IMR-90 (cell line): ENCODE measurements around the gene CYP2E1. TPM values are rescaled to one million over a fixed set of nuclear protein-coding genes. Genes with fewer than 3 reads are reported as not detected.
"Not testable (repeated sequence)": the region's sequence is repeated elsewhere in the genome, so short reads cannot be mapped to it uniquely, and the experiment has no call there.

Source experiments
- ATAC-seq: fragments of 200-7000 bp; cut with Tn5 transposase; 2 replicates; pipeline ENCODE4 v1.9.1; 2020; ENCODE audit warnings: low read depth, mild to moderate bottlenecking, moderate library complexity
- BruUV-seq: library from RNA; stranded (reverse); fragments of 400-500 nt; replicated peaks from 2 replicates; lab custom pipeline; 2021; lab: Mats Ljungman, UMichigan
- CTCF ChIA-PET: fragments of 300-600 bp; formaldehyde crosslinking; extraction: SDS; loops from one replicate; lab custom pipeline; 2021; ENCODE audit warnings: antibody characterized with exemption; lab: Yijun Ruan, JAX
- POLR2A ChIA-PET: fragments of 300-600 bp; sonication (Branson Sonifier 250); formaldehyde crosslinking; loops from one replicate; lab custom pipeline; 2022; ENCODE audit warnings: antibody characterized with exemption; ENCODE audit not compliant: unreplicated experiment; lab: Charles Lee
- DNase-seq: peaks from one replicate; pipeline ENCODE4 v3.0.0; 2013
- H2AFZ ChIP-seq: replicated peaks from 2 replicates; pipeline ENCODE3; 2013; ENCODE audit warnings: low read length, mild to moderate bottlenecking; ENCODE audit not compliant: poor library complexity
- H2AK5ac ChIP-seq: 2 replicates; pipeline ENCODE4 v1.6.1; 2013; ENCODE audit warnings: low read depth, low read length, inconsistent platforms
- H2AK9ac ChIP-seq: replicated peaks from 2 replicates; pipeline ENCODE3; 2013; ENCODE audit warnings: mild to moderate bottlenecking, low read depth, low read length, moderate library complexity; ENCODE audit not compliant: poor library complexity
- H2BK120ac ChIP-seq: 2 replicates; pipeline ENCODE4 v1.6.1; 2013; ENCODE audit warnings: low read depth, low read length, inconsistent platforms
- H2BK15ac ChIP-seq: 3 replicates; pipeline ENCODE4 v1.6.1; 2013; ENCODE audit warnings: low read depth, low read length, inconsistent platforms
- H2BK20ac ChIP-seq: 2 replicates; pipeline ENCODE4 v1.6.1; 2013; ENCODE audit warnings: low read depth, mild to moderate bottlenecking, inconsistent platforms, low read length, moderate library complexity
- H2BK5ac ChIP-seq: 2 replicates; pipeline ENCODE4 v1.6.1; 2013; ENCODE audit warnings: mild to moderate bottlenecking, low read depth, low read length, inconsistent platforms; ENCODE audit not compliant: poor library complexity, severe bottlenecking
- H3K14ac ChIP-seq: replicated peaks from 2 replicates; pipeline ENCODE4 v1.6.1; 2013; ENCODE audit warnings: low read depth, low read length, inconsistent platforms
- H3K18ac ChIP-seq: 2 replicates; pipeline ENCODE4 v1.6.1; 2013; ENCODE audit warnings: low read depth, low read length, control low read depth
- H3K23ac ChIP-seq: 2 replicates; pipeline ENCODE4 v1.6.1; 2013; ENCODE audit warnings: low read depth, low read length, inconsistent platforms
- H3K27ac ChIP-seq: 2 replicates; pipeline ENCODE4 v1.5.1; 2013; ENCODE audit warnings: mild to moderate bottlenecking, control low read depth, low read length; ENCODE audit not compliant: insufficient read depth
- H3K27me3 ChIP-seq: 2 replicates; pipeline ENCODE4 v1.6.1; 2013; ENCODE audit warnings: low read length; ENCODE audit not compliant: control insufficient read depth, insufficient read depth
- H3K36me3 ChIP-seq: 2 replicates; pipeline ENCODE4 v1.6.1; 2013; ENCODE audit warnings: low read length, mixed read lengths; ENCODE audit not compliant: control insufficient read depth, insufficient read depth
- H3K4ac ChIP-seq: 2 replicates; pipeline ENCODE4 v1.6.1; 2013; ENCODE audit warnings: low read depth, low read length, inconsistent platforms
- H3K4me1 ChIP-seq: 2 replicates; pipeline ENCODE4 v1.6.1; 2013; ENCODE audit warnings: low read length, mixed read lengths; ENCODE audit not compliant: control insufficient read depth, insufficient read depth
- H3K4me2 ChIP-seq: 2 replicates; pipeline ENCODE4 v1.6.1; 2013; ENCODE audit warnings: low read depth, mild to moderate bottlenecking, control low read depth, low read length, moderate library complexity
- H3K4me3 ChIP-seq: 2 replicates; pipeline ENCODE4 v1.5.1; 2013; ENCODE audit warnings: low read depth, mild to moderate bottlenecking, control low read depth, low read length, moderate library complexity; ENCODE audit not compliant: insufficient read depth
- H3K56ac ChIP-seq: 2 replicates; pipeline ENCODE4 v1.6.1; 2013; ENCODE audit warnings: low read length, inconsistent platforms; ENCODE audit not compliant: insufficient read depth; ENCODE audit errors: extremely low read depth
- H3K79me1 ChIP-seq, 2 experiments: 2 replicates each; pipeline ENCODE4 v1.6.1; 2013; ENCODE audit warnings: low read length in 2 of 2, inconsistent platforms in 1 of 2, low read depth in 1 of 2
- H3K9ac ChIP-seq: 2 replicates; pipeline ENCODE4 v1.6.1; 2013; ENCODE audit warnings: low read depth, low read length, control low read depth
- H3K9me1 ChIP-seq: 2 replicates; pipeline ENCODE4 v1.6.1; 2013; ENCODE audit warnings: low read length, inconsistent platforms; ENCODE audit not compliant: insufficient read depth
- H3K9me3 ChIP-seq: 2 replicates; pipeline ENCODE4 v1.6.1; 2013; ENCODE audit warnings: low read length; ENCODE audit not compliant: control insufficient read depth, insufficient read depth
- H4K20me1 ChIP-seq: 2 replicates; pipeline ENCODE4 v1.6.1; 2013; ENCODE audit warnings: low read length, inconsistent platforms; ENCODE audit not compliant: insufficient read depth
- H4K5ac ChIP-seq: 2 replicates; pipeline ENCODE4 v1.6.1; 2013; ENCODE audit warnings: mild to moderate bottlenecking, low read depth, low read length, control low read depth
- H4K8ac ChIP-seq, 2 experiments: 2 replicates each; pipeline ENCODE4 v1.6.1; 2013; ENCODE audit warnings: low read depth in 2 of 2, low read length in 2 of 2, control low read depth in 1 of 2, inconsistent platforms in 1 of 2
- H4K91ac ChIP-seq: 2 replicates; pipeline ENCODE4 v1.6.1; 2013; ENCODE audit warnings: low read depth, low read length, inconsistent platforms; ENCODE audit not compliant: insufficient read depth
- CTCF ChIP-seq: conservative IDR thresholded peaks from 2 replicates; pipeline ENCODE4 v1.5.1; 2012; ENCODE audit warnings: mild to moderate bottlenecking, low read depth, low read length, improper control_type of control experiment
- RAD21 ChIP-seq: IDR thresholded peaks from 2 replicates; pipeline ENCODE4 v1.6.1; 2012; ENCODE audit warnings: low read length, improper control_type of control experiment
- SMC3 ChIP-seq: fragments of 150-350 bp; IDR thresholded peaks from 2 replicates; pipeline ENCODE4 v1.6.1; 2016; ENCODE audit warnings: low read depth, mild to moderate bottlenecking, antibody characterized with exemption, low read length, moderate library complexity
- WGBS, 2 experiments: methylation state at CpG; one replicate each; pipeline versions ENCODE4 v1.1.5 to v1.1.7; 2013; ENCODE audit warnings: missing lambda C conversion rate in 2 of 2; ENCODE audit not compliant: insufficient read length in 1 of 2; ENCODE audit errors: extremely low coverage in 2 of 2; 5-methylcytosine and 5-hydroxymethylcytosine counted together
- dilution Hi-C: fragments of 300-500 bp; cut with HindIII; formaldehyde crosslinking; loops from one replicate; pipeline ENCODE4 v1.14.3; 2018; ENCODE audit warnings: low sequenced_read_pairs; ENCODE audit not compliant: unreplicated experiment
- in situ Hi-C: fragments of 300-500 bp; cut with MboI; formaldehyde crosslinking; loops from 3 replicates; pipeline ENCODE4 v1.14.3; 2019; ENCODE audit warnings: low sequenced_read_pairs, inconsistent platforms, mixed read lengths
- intact Hi-C: fragments of 100-400 bp; cut with micrococcal nuclease; formaldehyde crosslinking; loops from 2 replicates; pipeline ENCODE4 v1.10.0; 2022
- polyA plus RNA-seq, 3 experiments: library from polyadenylated mRNA; depleted of rRNA; stranded (reverse); fragments of >200 nt; gene quantifications; 2 replicates each; pipeline ENCODE4 v1.2.3, GENCODE V29; 2012; ENCODE audit warnings: low replicate concordance in 1 of 3
- total RNA-seq: library from RNA; depleted of rRNA; stranded (reverse); fragments of >200 nt; gene quantifications from 2 replicates; pipeline ENCODE4 v1.2.3, GENCODE V29; 2012

CYP2E1 gene
- total and polyA plus RNA-seq, 2 of the 4 experiments (the other 2 are of a cell fraction), result 0.36 to 1.7 TPM

- BruUV-seq, H3K14ac ChIP-seq, H4K5ac ChIP-seq, H3K9ac ChIP-seq, H3K4me1 ChIP-seq, H2AFZ ChIP-seq, H3K36me3 ChIP-seq, H2BK5ac ChIP-seq, H3K18ac ChIP-seq, H3K9me1 ChIP-seq, H3K4me2 ChIP-seq, H4K91ac ChIP-seq, dilution Hi-C loops, H3K9me3 ChIP-seq, H3K56ac ChIP-seq, H3K27ac ChIP-seq, H3K4ac ChIP-seq, H3K79me1 ChIP-seq, H3K23ac ChIP-seq, H2BK120ac ChIP-seq, H2BK15ac ChIP-seq, H4K8ac ChIP-seq, POLR2A ChIA-PET, H4K20me1 ChIP-seq, H3K4me3 ChIP-seq, H2AK5ac ChIP-seq, CTCF ChIA-PET, H2BK20ac ChIP-seq, H2AK9ac ChIP-seq, ATAC-seq, H3K27me3 ChIP-seq: not testable (repeated sequence)
- TF ChIP-seq CTCF (peak; percentile 40), SMC3 (peak; percentile 35; the same call in 1 of the 2 replicates), RAD21 (peak; percentile 43)
- peak; percentile 11 for DNase-seq
- WGBS, 2 experiments, result 58% methylated on average over 3 of the region's 6 CpGs; no CpG with 5 or more reads in 1 of the 2 experiments
- in situ Hi-C loops (loop anchor here (10.0 kb wide), 1 partner anchor 173 kb away; no protein-coding TSS in a partner anchor), intact Hi-C loops (loop anchor here (1.0 to 5.0 kb wide), 2 partner anchors 60 to 168 kb away; no protein-coding TSS in a partner anchor)
Measured at GRCh38 chr10:133497363-133497762, 29.8 kb upstream of the CYP2E1 start.

GRCh38 chr10:133499176-133499575, 28.0 kb upstream of the CYP2E1 start:
- H2BK120ac ChIP-seq, H3K14ac ChIP-seq, H4K91ac ChIP-seq, H4K20me1 ChIP-seq, H3K4me3 ChIP-seq, H2AK9ac ChIP-seq, H3K27me3 ChIP-seq, H4K8ac ChIP-seq, H3K9me3 ChIP-seq, POLR2A ChIA-PET, H3K79me1 ChIP-seq, H3K9ac ChIP-seq, H3K56ac ChIP-seq, H3K18ac ChIP-seq, dilution Hi-C loops, ATAC-seq, CTCF ChIA-PET, H2BK5ac ChIP-seq, H3K9me1 ChIP-seq, H3K4me2 ChIP-seq, H3K23ac ChIP-seq, H2BK15ac ChIP-seq, H3K27ac ChIP-seq, BruUV-seq, H2AK5ac ChIP-seq, H2BK20ac ChIP-seq, H3K36me3 ChIP-seq, H3K4me1 ChIP-seq, H3K4ac ChIP-seq, H4K5ac ChIP-seq, DNase-seq, H2AFZ ChIP-seq: not testable (repeated sequence)
- intact Hi-C loops, result loop anchor here (5.0 kb wide), 1 partner anchor 62 kb away; no protein-coding TSS in a partner anchor
- in situ Hi-C loops, result loop anchor here (10.0 kb wide), 1 partner anchor 174 kb away; no protein-coding TSS in a partner anchor
- whole genome bisulfite sequencing, 2 experiments, result no CpG with 5 or more reads among the region's 1 CpG
